WTC11 (cell line): Measurements from ENCODE around the gene TM9SF1. TPM values are rescaled to one million over a fixed set of nuclear protein-coding genes. Genes with fewer than 3 reads are reported as not detected.
A peak's percentile ranks its signal among the peaks of the same experiment; 100 is the strongest.

Experiments used
- ATAC-seq: fragments of 200-7000 bp; cut with Tn5 transposase; 2 replicates; pipeline ENCODE4 v1.10.0; 2021; ENCODE audit warnings: mild to moderate bottlenecking, moderate library complexity
- CTCF ChIA-PET: fragments of 300-600 bp; sonication (Branson Sonifier 250); formaldehyde crosslinking; loops from one replicate; lab custom pipeline; 2021; ENCODE audit warnings: antibody characterized with exemption; lab: Charles Lee
- POLR2A ChIA-PET: fragments of 350-600 bp; sonication (Branson Sonifier 250); formaldehyde crosslinking; loops from one replicate; lab custom pipeline; 2021; ENCODE audit warnings: antibody characterized with exemption; lab: Charles Lee
- DNase-seq: peaks from one replicate; pipeline ENCODE4 v3.0.0; 2021; ENCODE audit warnings: low spot score
- H3K27ac Mint-ChIP-seq: 2 replicates; pipeline ENCODE4 v1.8.0; 2021; ENCODE audit warnings: mixed read lengths
- H3K27me3 Mint-ChIP-seq: 2 replicates; pipeline ENCODE4 v1.8.0; 2021; ENCODE audit warnings: low read depth, mild to moderate bottlenecking, moderate library complexity, mixed read lengths
- H3K36me3 Mint-ChIP-seq: 2 replicates; pipeline ENCODE4 v1.8.0; 2021; ENCODE audit warnings: mixed read lengths
- H3K4me1 Mint-ChIP-seq: 2 replicates; pipeline ENCODE4 v1.8.0; 2022; ENCODE audit warnings: mixed read lengths
- H3K4me3 Mint-ChIP-seq: 2 replicates; pipeline ENCODE4 v1.8.0; 2021; ENCODE audit warnings: mild to moderate bottlenecking, moderate library complexity, mixed read lengths
- H3K9me3 Mint-ChIP-seq: 2 replicates; pipeline ENCODE4 v1.8.0; 2021; ENCODE audit warnings: mixed read lengths
- CBFB ChIP-seq: sonication (generic); formaldehyde crosslinking; IDR thresholded peaks from 2 replicates; pipeline ENCODE4 v1.8.1; 2022; ENCODE audit warnings: mild to moderate bottlenecking, low read depth, missing genetic modification reagents
- FOXP4 ChIP-seq: sonication (generic); formaldehyde crosslinking; IDR thresholded peaks from 2 replicates; pipeline ENCODE4 v1.8.0; 2022; ENCODE audit warnings: mild to moderate bottlenecking, missing genetic modification reagents
- GABPB1 ChIP-seq: sonication (generic); formaldehyde crosslinking; IDR thresholded peaks from 2 replicates; pipeline ENCODE4 v1.8.1; 2023; ENCODE audit warnings: mild to moderate bottlenecking, missing genetic modification reagents
- IRF1 ChIP-seq: sonication (generic); formaldehyde crosslinking; IDR thresholded peaks from 2 replicates; pipeline ENCODE4 v1.8.0; 2023; ENCODE audit warnings: missing genetic modification reagents
- JAZF1 ChIP-seq: fragments of 250-450 bp; sonication (Bioruptor Pico); IDR thresholded peaks from 2 replicates; pipeline ENCODE4 v1.9.0; 2021; ENCODE audit warnings: moderate library complexity, mild to moderate bottlenecking, inconsistent platforms
- MXD4 ChIP-seq: fragments of 250-450 bp; sonication (Bioruptor Pico); IDR thresholded peaks from 2 replicates; pipeline ENCODE4 v1.8.0; 2021; ENCODE audit warnings: mild to moderate bottlenecking, moderate library complexity, borderline replicate concordance
- MYBL2 ChIP-seq: sonication (generic); formaldehyde crosslinking; IDR thresholded peaks from 2 replicates; pipeline ENCODE4 v1.8.1; 2023; ENCODE audit warnings: mild to moderate bottlenecking, moderate library complexity, missing genetic modification reagents
- NFATC4 ChIP-seq: fragments of 250-450 bp; sonication (Bioruptor Pico); IDR thresholded peaks from 2 replicates; pipeline ENCODE4 v1.9.0; 2021; ENCODE audit warnings: mild to moderate bottlenecking
- NR1H2 ChIP-seq: sonication (generic); formaldehyde crosslinking; IDR thresholded peaks from 2 replicates; pipeline ENCODE4 v1.9.0; 2021; ENCODE audit warnings: mild to moderate bottlenecking, moderate library complexity, missing genetic modification reagents
- NR2C2 ChIP-seq: sonication (generic); formaldehyde crosslinking; IDR thresholded peaks from 2 replicates; pipeline ENCODE4 v1.8.0; 2022; ENCODE audit warnings: mild to moderate bottlenecking, missing genetic modification reagents
- RORB ChIP-seq: fragments of 250-450 bp; sonication (Bioruptor Pico); IDR thresholded peaks from 2 replicates; pipeline ENCODE4 v1.9.0; 2021; ENCODE audit warnings: mild to moderate bottlenecking
- TCF7 ChIP-seq: sonication (generic); formaldehyde crosslinking; IDR thresholded peaks from 2 replicates; pipeline ENCODE4 v1.8.0; 2022; ENCODE audit warnings: mild to moderate bottlenecking, low read depth, missing genetic modification reagents, moderate library complexity
- TEAD1 ChIP-seq: sonication (generic); formaldehyde crosslinking; IDR thresholded peaks from 2 replicates; pipeline ENCODE4 v1.8.0; 2022; ENCODE audit warnings: mild to moderate bottlenecking, missing genetic modification reagents
- TEAD4 ChIP-seq: sonication (generic); formaldehyde crosslinking; IDR thresholded peaks from 2 replicates; pipeline ENCODE4 v1.8.0; 2022; ENCODE audit warnings: mild to moderate bottlenecking, missing genetic modification reagents
- ZNF138 ChIP-seq: sonication (generic); formaldehyde crosslinking; conservative IDR thresholded peaks from 2 replicates; pipeline ENCODE4 v1.8.1; 2022; ENCODE audit warnings: mild to moderate bottlenecking, moderate library complexity, missing genetic modification reagents
- ZNF263 ChIP-seq: sonication (generic); formaldehyde crosslinking; IDR thresholded peaks from 2 replicates; pipeline ENCODE4 v1.8.1; 2022; ENCODE audit warnings: low read depth, mild to moderate bottlenecking, moderate library complexity, missing genetic modification reagents
- ZNF423 ChIP-seq: fragments of 250-450 bp; sonication (Bioruptor Pico); IDR thresholded peaks from 2 replicates; pipeline ENCODE4 v2.1.2; 2022; ENCODE audit warnings: mild to moderate bottlenecking, moderate library complexity
- ZNF532 ChIP-seq: fragments of 250-450 bp; sonication (Bioruptor Pico); IDR thresholded peaks from 2 replicates; pipeline ENCODE4 v1.9.0; 2021; ENCODE audit warnings: mild to moderate bottlenecking, borderline replicate concordance
- ZSCAN18 ChIP-seq: fragments of 250-450 bp; sonication (Bioruptor Pico); IDR thresholded peaks from 2 replicates; pipeline ENCODE4 v2.1.2; 2022; ENCODE audit warnings: mild to moderate bottlenecking, moderate library complexity
- total RNA-seq: library from RNA; stranded (reverse); gene quantifications from 3 replicates; pipeline ENCODE4 v1.2.3, GENCODE V29; 2021

TM9SF1 gene
- total RNA-seq, 1 experiment from 2014 or later = 27.9 TPM

DNA sequence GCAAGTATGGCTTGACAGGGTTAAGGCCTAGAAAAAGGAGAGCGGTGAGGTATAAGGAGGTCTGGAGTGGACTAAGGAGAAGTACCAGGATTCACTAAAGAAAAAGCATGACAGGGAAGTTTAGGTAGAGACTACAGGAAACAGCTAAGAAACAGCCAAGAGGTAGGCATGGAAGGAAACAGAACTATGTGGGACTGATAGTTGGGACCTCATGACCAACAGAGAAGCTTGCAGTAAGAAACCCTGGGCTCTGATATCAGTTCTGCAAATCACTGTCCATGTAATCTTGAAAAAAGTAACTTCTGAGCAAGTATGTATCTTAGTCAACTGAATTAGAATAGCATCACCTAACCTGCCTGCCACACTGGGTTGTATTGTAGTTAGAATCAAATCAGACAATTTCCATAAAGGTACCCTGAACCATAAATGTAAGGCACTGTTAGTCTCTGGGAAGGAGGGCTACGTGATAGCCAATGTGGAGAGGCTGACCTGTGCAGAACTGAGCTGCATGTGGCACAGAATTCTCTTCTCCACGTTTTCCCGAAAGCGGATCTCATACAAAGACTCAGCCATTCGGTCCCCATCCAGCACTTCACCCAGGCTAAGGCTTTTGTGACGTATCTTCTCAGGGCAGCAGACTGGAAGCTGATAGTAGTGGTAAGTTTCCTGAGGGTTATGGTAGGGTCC lies 912 bp downstream of the TM9SF1 start:
- Mint-ChIP-seq H3K36me3 (peaks cover 25% of the 10 kb centered on the region), H3K9me3 (peaks cover 8% of the 10 kb centered on the region), H3K4me3 (peak overlapping the region; percentile 94), H3K4me1 (peaks cover 25% of the 10 kb centered on the region), H3K27me3 (no peaks in the 10 kb centered on the region), H3K27ac (peak overlapping the region; percentile 83; the same call in 1 of the 2 replicates)
- TF ChIP-seq NR2C2 (no peak), NR1H2 (no peak), ZSCAN18 (no peak), NFATC4 (CRISPR knock-in tag) (no peak), FOXP4 (CRISPR knock-in tag) (no peak), ZNF423 (CRISPR knock-in tag) (no peak)
- ChIA-PET POLR2A (interaction anchor here (1.3 kb wide), 1 partner anchor 77 kb away, joined by 3 read pairs; the partner anchor contains the start of gene RABGGTA), CTCF (interaction anchor here (1.4 kb wide), 1 partner anchor 53 kb away, joined by 3 read pairs; the partner anchor contains the start of gene EMC9)
- ATAC-seq (no peak), DNase-seq (no peak)

DNA sequence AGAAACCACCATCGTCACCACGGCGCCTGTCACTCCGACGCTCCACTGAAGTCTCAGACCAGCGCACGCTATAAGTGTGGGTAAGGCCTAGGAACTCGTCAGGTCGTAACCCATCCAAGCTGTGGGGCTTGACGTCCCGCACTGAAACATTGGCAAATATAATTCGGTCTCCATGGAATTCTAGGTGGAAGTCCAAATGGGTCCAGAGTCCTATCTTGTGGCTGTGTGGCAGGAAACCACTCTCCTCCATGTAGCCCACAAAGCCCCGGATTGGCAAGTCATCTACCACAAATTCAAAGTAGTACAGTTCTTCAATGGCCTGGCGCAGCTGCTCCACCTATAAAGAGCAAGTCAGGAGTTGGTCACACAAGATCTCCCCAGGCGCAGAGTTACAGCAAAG lies 2.3 kb downstream of the TM9SF1 start:
- no peak for DNase-seq
- Mint-ChIP-seq H3K27me3 (no peaks in the 10 kb centered on the region), H3K4me1 (peaks cover 23% of the 10 kb centered on the region), H3K27ac (no peak overlapping the region; the same call in 1 of the 2 replicates), H3K4me3 (no peak overlapping the region), H3K9me3 (no peaks in the 10 kb centered on the region), H3K36me3 (peaks cover 16% of the 10 kb centered on the region)
- ChIA-PET POLR2A (no interaction called here), CTCF (no interaction called here)
- ATAC-seq = no peak
- TF ChIP-seq TCF7 (CRISPR knock-in tag) (no peak), IRF1 (CRISPR knock-in tag) (no peak), MXD4 (CRISPR knock-in tag) (no peak), ZNF138 (no peak), FOXP4 (CRISPR knock-in tag) (no peak), RORB (CRISPR knock-in tag) (no peak), MYBL2 (CRISPR knock-in tag) (no peak), TEAD1 (CRISPR knock-in tag) (no peak), CBFB (no peak), ZNF263 (no peak), TEAD4 (no peak), ZSCAN18 (no peak), JAZF1 (CRISPR knock-in tag) (no peak), ZNF532 (no peak), GABPB1 (CRISPR knock-in tag) (no peak)
